ENCODE measurements around the gene SETDB1.

SETDB1 gene

GRCh38 chr1:151006327-151007052, 80.3 kb downstream of the SETDB1 start, which contains the start of gene MINDY1:
Gene MINDY1 (minus strand): TSS chr1:151006902. CDS start chr1:151002617, 4,285 bp downstream.
- DNase-seq = peak; percentile 24

- DNase-seq = no peak
Observed at GRCh38 chr1:151007853-151008243, 81.7 kb downstream of the SETDB1 start.

- peak; percentile 93 for DNase-seq
Observed at GRCh38 chr1:151008244-151009205, 82.4 kb downstream of the SETDB1 start, which contains the start of gene PRUNE1. Gene PRUNE1 (plus strand): TSS chr1:151008449. CDS start chr1:151008633, 184 bp downstream.

GRCh38 chr1:151009206-151009587, 83.0 kb downstream of the SETDB1 start:
- no peak for DNase-seq

- DNase-seq = no peak
Observed at GRCh38 chr1:151009674-151010345, 83.6 kb downstream of the SETDB1 start.

- DNase-seq = no peak
Observed at GRCh38 chr1:151010346-151010726, 84.2 kb downstream of the SETDB1 start.

GRCh38 chr1:151011154-151011850, 85.1 kb downstream of the SETDB1 start:
- DNase-seq = no peak

GRCh38 chr1:151012684-151013471, 86.7 kb downstream of the SETDB1 start:
- no peak for DNase-seq

GRCh38 chr1:151013518-151013917, 87.4 kb downstream of the SETDB1 start:
- no peak for DNase-seq
